HG03066 (cell line): Measurements from ENCODE around the gene IKBIP.
"Not testable (repeated sequence)": the region's sequence is repeated elsewhere in the genome, so short reads cannot be mapped to it uniquely, and the experiment has no call there.

ENCODE experiments used
- ATAC-seq: cut with Tn5 transposase; IDR thresholded peaks from one replicate; pipeline ENCODE4 v1.9.1; 2021; ENCODE audit warnings: low read depth; ENCODE audit not compliant: unreplicated experiment

Gene IKBIP

GRCh38 chr12:98579347-98579746 is 65.2 kb downstream of the IKBIP start:
- no peak for ATAC-seq

GRCh38 chr12:98578821-98579220 is 65.8 kb downstream of the IKBIP start:
- ATAC-seq: no peak

- no peak for ATAC-seq
Measured at GRCh38 chr12:98578392-98578791, 66.2 kb downstream of the IKBIP start.

GRCh38 chr12:98576795-98577194 is 67.8 kb downstream of the IKBIP start:
- ATAC-seq: not testable (repeated sequence)

- no peak for ATAC-seq
Measured at GRCh38 chr12:98575013-98575412, 69.6 kb downstream of the IKBIP start.
